Adrenal gland (tissue), 5 donors: ENCODE results near the gene COL3A1.

Experiments used
- POLR2A ChIP-seq, 2 donors: fragments of 450-650 bp; IDR thresholded peaks; one replicate each; pipeline ENCODE4 v1.6.1; 2017; ENCODE audit warnings: antibody characterized with exemption in 2 of 2, mild to moderate bottlenecking in 2 of 2, moderate library complexity in 1 of 2
- TF ChIP-seq, protein P1 (sequence below), 6 experiments: fragments of 450-650 bp in 4 of 6; fragments of 200-600 bp in 2 of 6; sonication (generic) in 1 of 6; IDR thresholded peaks; 1 replicate in 5 of 6; 2 replicates in 1 of 6; pipeline versions ENCODE4 v1.5.1 to v1.8.0; 2016 to 2021; ENCODE audit warnings: antibody characterized with exemption in 6 of 6, mild to moderate bottlenecking in 2 of 6, moderate library complexity in 1 of 6
- donor health status: DM: no; HTN: no; CAD: no.

DNA sequence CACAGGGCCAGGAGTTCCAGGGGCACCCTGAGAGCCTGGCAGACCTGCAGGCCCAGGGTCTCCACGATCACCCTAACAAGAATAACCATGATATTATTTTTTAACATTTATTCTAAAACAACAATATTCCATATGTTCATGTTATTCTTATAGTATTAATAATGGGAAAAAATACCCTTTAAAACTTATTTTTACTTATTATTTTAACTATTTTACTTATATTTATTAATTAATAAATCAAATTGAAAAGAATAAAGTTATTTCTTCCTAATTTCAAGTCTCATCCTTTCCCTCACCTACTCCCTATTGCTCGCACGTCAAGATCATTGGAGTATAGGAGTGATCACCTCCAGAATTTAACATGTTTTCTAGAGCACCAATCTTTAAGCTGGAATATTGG lies 71.7 kb downstream of the COL3A1 start:
- TF ChIP-seq, protein P1, sequence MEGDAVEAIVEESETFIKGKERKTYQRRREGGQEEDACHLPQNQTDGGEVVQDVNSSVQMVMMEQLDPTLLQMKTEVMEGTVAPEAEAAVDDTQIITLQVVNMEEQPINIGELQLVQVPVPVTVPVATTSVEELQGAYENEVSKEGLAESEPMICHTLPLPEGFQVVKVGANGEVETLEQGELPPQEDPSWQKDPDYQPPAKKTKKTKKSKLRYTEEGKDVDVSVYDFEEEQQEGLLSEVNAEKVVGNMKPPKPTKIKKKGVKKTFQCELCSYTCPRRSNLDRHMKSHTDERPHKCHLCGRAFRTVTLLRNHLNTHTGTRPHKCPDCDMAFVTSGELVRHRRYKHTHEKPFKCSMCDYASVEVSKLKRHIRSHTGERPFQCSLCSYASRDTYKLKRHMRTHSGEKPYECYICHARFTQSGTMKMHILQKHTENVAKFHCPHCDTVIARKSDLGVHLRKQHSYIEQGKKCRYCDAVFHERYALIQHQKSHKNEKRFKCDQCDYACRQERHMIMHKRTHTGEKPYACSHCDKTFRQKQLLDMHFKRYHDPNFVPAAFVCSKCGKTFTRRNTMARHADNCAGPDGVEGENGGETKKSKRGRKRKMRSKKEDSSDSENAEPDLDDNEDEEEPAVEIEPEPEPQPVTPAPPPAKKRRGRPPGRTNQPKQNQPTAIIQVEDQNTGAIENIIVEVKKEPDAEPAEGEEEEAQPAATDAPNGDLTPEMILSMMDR (IDR thresholded peaks at IDR 0.05), result no peak
- no peak for TF ChIP-seq POLR2A (IDR thresholded peaks at IDR 0.05)
